HG03354 (cell line): ENCODE results near the gene EVL.

ENCODE experiments used
- ATAC-seq: cut with Tn5 transposase; IDR thresholded peaks from one replicate; pipeline ENCODE4 v1.9.1; 2021; ENCODE audit warnings: mild to moderate bottlenecking; ENCODE audit not compliant: unreplicated experiment, poor library complexity, severe bottlenecking

Gene EVL

GRCh38 chr14:100142073-100143040 lies 77.1 kb downstream of the EVL start:
- ATAC-seq: no peak

GRCh38 chr14:100143523-100143922 lies 78.3 kb downstream of the EVL start:
- ATAC-seq: no peak

- ATAC-seq: no peak
Measured at GRCh38 chr14:100143934-100144333, 78.7 kb downstream of the EVL start.

- ATAC-seq: no peak
Measured at GRCh38 chr14:100144645-100144995, 79.4 kb downstream of the EVL start.

GRCh38 chr14:100144996-100145646 lies 79.9 kb downstream of the EVL start:
- no peak for ATAC-seq

GRCh38 chr14:100145682-100146464 lies 80.7 kb downstream of the EVL start:
- ATAC-seq: no peak

- no peak for ATAC-seq
Measured at GRCh38 chr14:100146531-100147091, 81.4 kb downstream of the EVL start.

- ATAC-seq: peak; percentile 58
Measured at GRCh38 chr14:100147181-100147631, 82.0 kb downstream of the EVL start.

- ATAC-seq: no peak
Measured at GRCh38 chr14:100147691-100148464, 82.7 kb downstream of the EVL start.

GRCh38 chr14:100148837-100149731 lies 83.9 kb downstream of the EVL start:
- no peak for ATAC-seq

GRCh38 chr14:100149851-100150611 lies 84.8 kb downstream of the EVL start:
- no peak for ATAC-seq

GRCh38 chr14:100150932-100151587 lies 85.8 kb downstream of the EVL start:
- no peak for ATAC-seq

GRCh38 chr14:100152091-100152490 lies 86.9 kb downstream of the EVL start:
- no peak for ATAC-seq

GRCh38 chr14:100153560-100153959 lies 88.3 kb downstream of the EVL start:
- ATAC-seq: no peak

GRCh38 chr14:100155049-100155621 lies 89.9 kb downstream of the EVL start:
- ATAC-seq: no peak

- no peak for ATAC-seq
Measured at GRCh38 chr14:100155756-100156616, 90.8 kb downstream of the EVL start.
